ENCODE results near the gene ITIH5. TPM values are rescaled to one million over a fixed set of nuclear protein-coding genes. Genes with fewer than 3 reads are reported as not detected.

Gene ITIH5
- total RNA-seq, 1 donor from 2014 or later: 1.5 TPM

GRCh38 chr10:7566891-7567290 lies 99.9 kb downstream of the ITIH5 start:
- Mint-ChIP-seq H3K27ac (no peak overlapping the region), H3K4me3 (ENCODE audit: low read depth) (no peak overlapping the region), H3K36me3 (ENCODE audit: insufficient read depth) (no peaks in the 10 kb centered on the region), H3K27me3 (peaks cover 11% of the 10 kb centered on the region), H3K9me3 (ENCODE audit: low read depth) (no peaks in the 10 kb centered on the region), H3K4me1 (ENCODE audit: low read depth) (no peaks in the 10 kb centered on the region)
- no peak for TF ChIP-seq CTCF (IDR thresholded peaks at IDR 0.05; ENCODE audit: unreplicated experiment)
- DNase-seq (ENCODE audit: low spot score, unreplicated experiment): no peak

GRCh38 chr10:7565871-7566270 lies 100.9 kb downstream of the ITIH5 start:
- no peak overlapping the region for H3K27ac Mint-ChIP-seq
- no peak for TF ChIP-seq CTCF (IDR thresholded peaks at IDR 0.05; ENCODE audit: unreplicated experiment)
- no peaks in the 10 kb centered on the region for H3K36me3 Mint-ChIP-seq (ENCODE audit: insufficient read depth)
- DNase-seq (ENCODE audit: low spot score, unreplicated experiment): no peak
- peaks cover 18% of the 10 kb centered on the region for H3K27me3 Mint-ChIP-seq
- H3K4me3 Mint-ChIP-seq (ENCODE audit: low read depth): no peak overlapping the region
- peaks cover 4% of the 10 kb centered on the region for H3K4me1 Mint-ChIP-seq (ENCODE audit: low read depth)
- H3K9me3 Mint-ChIP-seq (ENCODE audit: low read depth): no peaks in the 10 kb centered on the region

GRCh38 chr10:7563770-7564169 lies 103.0 kb downstream of the ITIH5 start:
- H3K36me3 Mint-ChIP-seq (ENCODE audit: insufficient read depth): no peaks in the 10 kb centered on the region
- H3K4me1 Mint-ChIP-seq (ENCODE audit: low read depth): peaks cover 5% of the 10 kb centered on the region
- DNase-seq (ENCODE audit: low spot score, unreplicated experiment): no peak
- H3K4me3 Mint-ChIP-seq (ENCODE audit: low read depth): no peak overlapping the region
- no peak for TF ChIP-seq CTCF (IDR thresholded peaks at IDR 0.05; ENCODE audit: unreplicated experiment)
- peaks cover 18% of the 10 kb centered on the region for H3K27me3 Mint-ChIP-seq
- H3K9me3 Mint-ChIP-seq (ENCODE audit: low read depth): no peaks in the 10 kb centered on the region
- H3K27ac Mint-ChIP-seq: no peak overlapping the region

- Mint-ChIP-seq H3K27me3 (peaks cover 18% of the 10 kb centered on the region), H3K4me1 (ENCODE audit: low read depth) (peaks cover 5% of the 10 kb centered on the region), H3K9me3 (ENCODE audit: low read depth) (no peaks in the 10 kb centered on the region), H3K4me3 (ENCODE audit: low read depth) (no peak overlapping the region), H3K36me3 (ENCODE audit: insufficient read depth) (no peaks in the 10 kb centered on the region), H3K27ac (no peak overlapping the region)
- TF ChIP-seq CTCF (IDR thresholded peaks at IDR 0.05; ENCODE audit: unreplicated experiment): no peak
- no peak for DNase-seq (ENCODE audit: low spot score, unreplicated experiment)
Observed at GRCh38 chr10:7563368-7563767, 103.4 kb downstream of the ITIH5 start.

GRCh38 chr10:7561985-7562384 lies 104.8 kb downstream of the ITIH5 start:
- peaks cover 20% of the 10 kb centered on the region for H3K27me3 Mint-ChIP-seq
- TF ChIP-seq CTCF (IDR thresholded peaks at IDR 0.05; ENCODE audit: unreplicated experiment): no peak
- no peaks in the 10 kb centered on the region for H3K36me3 Mint-ChIP-seq (ENCODE audit: insufficient read depth)
- DNase-seq (ENCODE audit: low spot score, unreplicated experiment): no peak
- H3K4me1 Mint-ChIP-seq (ENCODE audit: low read depth): peaks cover 5% of the 10 kb centered on the region
- no peak overlapping the region for H3K27ac Mint-ChIP-seq
- H3K4me3 Mint-ChIP-seq (ENCODE audit: low read depth): no peak overlapping the region
- no peaks in the 10 kb centered on the region for H3K9me3 Mint-ChIP-seq (ENCODE audit: low read depth)
